ENCODE results near the gene PTER. TPM values are rescaled to one million over a fixed set of nuclear protein-coding genes. Genes with fewer than 3 reads are reported as not detected.

PTER gene
- total and polyA plus RNA-seq, 10 of the 15 experiments (the other 5 are each of a cell fraction or from before 2014, with no cell fraction given): 16.0 to 31.2 (median 23.1) TPM

DNA sequence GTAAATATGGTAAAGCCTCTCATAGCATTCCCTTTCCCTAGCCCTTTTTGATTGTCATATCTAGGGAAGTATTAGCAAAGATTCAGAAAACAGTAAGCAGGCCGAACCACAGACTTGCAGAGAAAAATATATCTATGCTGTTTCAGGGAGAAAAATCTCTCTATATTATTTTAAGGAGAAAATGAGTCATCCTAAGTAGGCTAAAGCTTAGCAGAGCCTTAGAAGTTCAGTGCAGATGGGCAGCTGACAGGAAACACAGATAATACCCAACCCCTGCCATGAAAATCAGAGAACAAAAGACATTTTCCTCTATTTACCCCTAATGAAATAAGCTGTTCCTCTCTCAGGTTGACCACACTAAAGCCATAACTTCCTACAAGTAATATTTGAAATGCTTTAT lies 68.4 kb downstream of the PTER start:
- H3K4me1 ChIP-seq (ENCODE audit: control insufficient read depth, insufficient read depth, low read length): no peaks in the 10 kb centered on the region
- intact Hi-C loops (cut with micrococcal nuclease; ENCODE audit: unreplicated experiment): no loop called here
- H3K9me3 ChIP-seq (replicated peaks; ENCODE audit: control insufficient read depth, insufficient read depth, low read length): no peaks in the 10 kb centered on the region
- ChIA-PET POLR2A (no interaction called here), CTCF (interaction anchor here (1.0 kb wide), 1 partner anchor 602 kb away, joined by 3 read pairs; no protein-coding TSS in a partner anchor), SMC1A (ENCODE audit: uncharacterized antibody, unreplicated experiment) (no interaction called here), RAD21 (ENCODE audit: unreplicated experiment) (no interaction called here)
- WGBS (ENCODE audit: insufficient coverage, insufficient replicate concordance, low lambda C conversion rate, missing lambda C conversion rate): 95% methylated on average over 1 of the region's 1 CpG
- no peak overlapping the region for H3K4me2 ChIP-seq (ENCODE audit: control insufficient read depth, insufficient read depth)
- no peak for TF ChIP-seq POU2F2 (IDR thresholded peaks at IDR 0.05; ENCODE audit: borderline replicate concordance, low read depth, low read length)
- no peak overlapping the region for H2AFZ ChIP-seq (ENCODE audit: control insufficient read depth, low read depth, low read length)
- no peaks in the 10 kb centered on the region for H3K27me3 ChIP-seq (replicated peaks in 1 of 2; ENCODE audit: control insufficient read depth in 2 of 2, insufficient read depth in 2 of 2, low read length in 1 of 2)
- in situ Hi-C loops (cut with MboI): no loop called here
- no peaks in the 10 kb centered on the region for H3K36me3 ChIP-seq (ENCODE audit: control insufficient read depth in 2 of 2, insufficient read depth in 2 of 2, low read length in 1 of 2)
- no peak for ATAC-seq
- H3K79me2 ChIP-seq (ENCODE audit: control insufficient read depth, insufficient read depth, low read length): no peaks in the 10 kb centered on the region
- no TSS peak for BruUV-seq (replicated peaks)
- FAIRE-seq: no peak
- no peak overlapping the region for H3K4me3 ChIP-seq
- H3K27ac ChIP-seq (ENCODE audit: control insufficient read depth, insufficient read depth): no peak overlapping the region
- no peak overlapping the region for H3K9ac ChIP-seq (ENCODE audit: control insufficient read depth, insufficient read depth, low read length)
- no peaks in the 10 kb centered on the region for H4K20me1 ChIP-seq (ENCODE audit: control insufficient read depth, insufficient read depth)
- DNase-seq (ENCODE audit: low read depth, low spot score): no peak

DNA sequence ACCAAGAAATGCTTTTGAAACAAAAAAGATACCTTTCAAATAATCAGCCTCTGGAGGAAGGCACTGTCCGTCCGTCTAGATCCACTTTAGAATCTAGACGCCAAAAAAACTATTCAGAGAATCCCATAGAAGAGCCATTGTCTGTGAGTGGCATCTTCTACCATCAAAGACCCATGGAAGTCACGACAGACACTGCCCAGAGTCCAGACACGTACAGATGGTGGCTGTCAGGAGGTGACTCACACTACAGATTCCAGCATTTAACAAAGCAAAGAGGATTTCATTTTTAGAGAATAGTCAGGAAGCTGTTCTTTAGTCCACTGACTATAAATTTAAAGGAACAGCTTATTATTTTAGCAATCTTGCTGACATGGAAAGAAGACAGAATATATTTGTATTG lies 73.2 kb downstream of the PTER start:
- Histone ChIP-seq H3K4me2 (ENCODE audit: control insufficient read depth, insufficient read depth) (no peak overlapping the region), H3K36me3 (ENCODE audit: control insufficient read depth in 2 of 2, insufficient read depth in 2 of 2, low read length in 1 of 2) (0 out of 4 replicates have a peak, but pooled peaks cover 0 to 2% of the 10 kb centered on the region in 2 experiments), H3K4me3 (no peak overlapping the region), H2AFZ (ENCODE audit: control insufficient read depth, low read depth, low read length) (no peak overlapping the region), H4K20me1 (ENCODE audit: control insufficient read depth, insufficient read depth) (no peaks in the 10 kb centered on the region), H3K27me3 (replicated peaks in 1 of 2; ENCODE audit: control insufficient read depth in 2 of 2, insufficient read depth in 2 of 2, low read length in 1 of 2) (no peaks in the 10 kb centered on the region), H3K79me2 (ENCODE audit: control insufficient read depth, insufficient read depth, low read length) (no peaks in the 10 kb centered on the region), H3K4me1 (ENCODE audit: control insufficient read depth, insufficient read depth, low read length) (no peaks in the 10 kb centered on the region), H3K9ac (ENCODE audit: control insufficient read depth, insufficient read depth, low read length) (no peak overlapping the region), H3K9me3 (replicated peaks; ENCODE audit: control insufficient read depth, insufficient read depth, low read length) (no peaks in the 10 kb centered on the region), H3K27ac (ENCODE audit: control insufficient read depth, insufficient read depth) (no peak overlapping the region)
- SMC1A ChIA-PET (ENCODE audit: uncharacterized antibody, unreplicated experiment): no interaction called here
- in situ Hi-C loops (cut with MboI) (no loop called here), intact Hi-C loops (cut with micrococcal nuclease; ENCODE audit: unreplicated experiment) (loop anchor here (10.0 kb wide), 2 partner anchors 265 to 395 kb away; no protein-coding TSS in a partner anchor)
- RAD21 ChIA-PET (ENCODE audit: unreplicated experiment): no interaction called here
- TF ChIP-seq MEF2B (IDR thresholded peaks at IDR 0.05; ENCODE audit: partially characterized antibody, poor library complexity, severe bottlenecking): no peak
- CTCF ChIA-PET: interaction anchor here (1.3 kb wide), 1 partner anchor 14 kb away, joined by 3 read pairs; no protein-coding TSS in a partner anchor
- no peak for FAIRE-seq
- DNase-seq (ENCODE audit: low read depth, low spot score): no peak
- no peak for ATAC-seq
- WGBS (ENCODE audit: insufficient coverage, insufficient replicate concordance, low lambda C conversion rate, missing lambda C conversion rate): 99% methylated on average over 5 of the region's 5 CpGs
- no TSS peak for BruUV-seq (replicated peaks)
- POLR2A ChIA-PET: no interaction called here
